Measurements from ENCODE around the gene WDR74. TPM values are rescaled to one million over a fixed set of nuclear protein-coding genes. Genes with fewer than 3 reads are reported as not detected.

The WDR74 gene
- total and polyA plus RNA-seq, 9 of the 15 experiments (the other 6 are each of a cell fraction or from before 2014, with no cell fraction given): 32.7 to 210 (median 114) TPM

DNA sequence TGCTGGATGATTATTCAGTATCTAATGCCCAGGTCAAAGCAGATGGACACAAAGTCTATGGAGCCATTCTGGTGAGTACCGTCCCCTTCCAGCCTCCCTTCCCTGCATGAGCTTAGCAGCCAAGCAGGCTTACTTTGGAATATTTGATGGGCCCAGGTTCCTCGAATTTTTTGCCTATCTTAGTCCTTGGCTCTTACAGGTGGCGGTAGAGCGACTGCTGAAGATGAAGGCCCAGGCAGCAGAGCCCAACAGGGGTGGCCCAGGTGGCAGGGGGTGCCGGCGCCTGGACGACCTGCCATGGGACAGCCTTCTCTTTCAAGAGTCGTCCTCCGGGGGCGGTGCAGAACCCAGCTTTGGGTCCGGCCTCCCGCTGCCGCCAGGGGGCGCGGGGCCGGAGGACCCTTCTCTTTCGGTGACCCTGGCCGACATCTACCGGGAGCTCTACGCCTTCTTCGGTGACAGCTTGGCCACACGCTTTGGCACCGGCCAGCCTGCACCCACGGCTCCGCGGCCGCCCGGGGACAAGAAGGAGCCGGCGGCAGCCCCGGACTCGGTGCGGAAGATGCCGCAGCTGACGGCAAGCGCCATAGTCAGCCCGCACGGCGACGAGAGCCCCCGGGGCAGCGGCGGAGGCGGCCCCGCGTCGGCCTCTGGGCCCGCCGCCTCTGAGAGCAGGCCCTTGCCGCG is 52.9 kb downstream of the WDR74 start (continued):
- TF ChIP-seq REST (IDR thresholded peaks at IDR 0.05; ENCODE audit: borderline replicate concordance) (peak; percentile 61), REST (CRISPR knock-in tag; IDR thresholded peaks at IDR 0.05; ENCODE audit: low read depth) (no peak), ETV6 (IDR thresholded peaks at IDR 0.05; ENCODE audit: borderline replicate concordance in 1 of 2, low read depth in 2 of 2, low read length in 1 of 2) (no peak; a peak in 1 of 4 replicates), ETV6 (CRISPR knock-in tag; IDR thresholded peaks at IDR 0.05; ENCODE audit: borderline replicate concordance) (no peak), CGGBP1 (CRISPR knock-in tag; IDR thresholded peaks at IDR 0.05) (no peak), LCOR (CRISPR knock-in tag; IDR thresholded peaks at IDR 0.05) (peak; percentile 76; the same call in 1 of the 2 replicates), CCNT2 (IDR thresholded peaks at IDR 0.05; ENCODE audit: borderline replicate concordance, extremely low read depth, insufficient read length, low read depth, low read length) (peak; percentile 57), NR2C2 (CRISPR knock-in tag; IDR thresholded peaks at IDR 0.05) (no peak), NR2C2 (tag; IDR thresholded peaks at IDR 0.05) (peak; percentile 87), MEIS2 (IDR thresholded peaks at IDR 0.05; ENCODE audit: partially characterized antibody) (peak; percentile 15), HDAC6 (IDR thresholded peaks at IDR 0.05; ENCODE audit: low read depth, low read length) (peak; percentile 27; the same call in 1 of the 2 replicates), GATAD2B (IDR thresholded peaks at IDR 0.05; ENCODE audit: borderline replicate concordance) (peak; percentile 50; the same call in 1 of the 2 replicates), L3MBTL2 (IDR thresholded peaks at IDR 0.05) (0 out of 2 replicates have a peak, but pooled peaks have one; percentile 47), SAP30 (IDR thresholded peaks at IDR 0.05; ENCODE audit: borderline replicate concordance, insufficient read depth, low read depth, low read length, poor library complexity, severe bottlenecking) (peak; percentile 68), BRD9 (IDR thresholded peaks at IDR 0.05; ENCODE audit: low read depth, partially characterized antibody) (no peak)
- TF ChIP-seq, protein P1, sequence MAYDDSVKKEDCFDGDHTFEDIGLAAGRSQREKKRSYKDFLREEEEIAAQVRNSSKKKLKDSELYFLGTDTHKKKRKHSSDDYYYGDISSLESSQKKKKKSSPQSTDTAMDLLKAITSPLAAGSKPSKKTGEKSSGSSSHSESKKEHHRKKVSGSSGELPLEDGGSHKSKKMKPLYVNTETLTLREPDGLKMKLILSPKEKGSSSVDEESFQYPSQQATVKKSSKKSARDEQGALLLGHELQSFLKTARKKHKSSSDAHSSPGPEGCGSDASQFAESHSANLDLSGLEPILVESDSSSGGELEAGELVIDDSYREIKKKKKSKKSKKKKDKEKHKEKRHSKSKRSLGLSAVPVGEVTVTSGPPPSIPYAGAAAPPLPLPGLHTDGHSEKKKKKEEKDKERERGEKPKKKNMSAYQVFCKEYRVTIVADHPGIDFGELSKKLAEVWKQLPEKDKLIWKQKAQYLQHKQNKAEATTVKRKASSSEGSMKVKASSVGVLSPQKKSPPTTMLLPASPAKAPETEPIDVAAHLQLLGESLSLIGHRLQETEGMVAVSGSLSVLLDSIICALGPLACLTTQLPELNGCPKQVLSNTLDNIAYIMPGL (CRISPR knock-in tag; IDR thresholded peaks at IDR 0.05): peak; percentile 93; the same call in 1 of the 2 replicates

Data from K562 (cell line).